Skin epidermis (tissue), 12 donors: ENCODE data around the gene ELSPBP1.
"Not testable (repeated sequence)": the region's sequence is repeated elsewhere in the genome, so short reads cannot be mapped to it uniquely, and the experiment has no call there.

Experiments used
- H3K27ac ChIP-seq, 21 experiments: fragments of 200-600 bp; sonication (generic) in 11 of 21; one replicate each; pipeline ENCODE4 v1.5.0; 2020; ENCODE audit warnings: mild to moderate bottlenecking in 3 of 21, inconsistent platforms in 2 of 21, moderate library complexity in 2 of 21
- H3K4me3 ChIP-seq, 7 experiments: fragments of 200-600 bp; sonication (generic) in 2 of 7; one replicate each; pipeline ENCODE4 v1.5.0; 2020; ENCODE audit warnings: inconsistent platforms in 2 of 7, mild to moderate bottlenecking in 2 of 7, moderate library complexity in 1 of 7

Gene ELSPBP1

DNA sequence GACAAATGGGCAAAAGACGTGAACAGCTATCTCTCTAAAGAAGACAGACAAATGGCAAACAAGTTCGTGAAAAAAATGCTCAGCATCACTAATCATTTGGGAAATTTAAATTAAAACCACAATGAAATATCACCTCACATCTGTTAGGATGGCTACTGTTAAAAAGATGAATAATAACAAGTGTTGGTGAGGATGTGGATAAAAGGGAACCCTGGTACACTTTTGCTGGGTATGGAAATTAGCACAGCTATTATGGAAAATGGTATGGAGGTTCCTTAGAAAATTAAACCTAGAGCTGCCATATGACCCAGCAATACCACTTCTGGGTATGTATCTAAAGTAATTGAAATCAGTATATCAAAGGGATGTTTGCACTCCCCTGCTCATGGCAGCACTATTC lies 42.3 kb downstream of the ELSPBP1 start:
- Histone ChIP-seq H3K27ac (no peak overlapping the region), H3K4me3 (no peak overlapping the region)

DNA sequence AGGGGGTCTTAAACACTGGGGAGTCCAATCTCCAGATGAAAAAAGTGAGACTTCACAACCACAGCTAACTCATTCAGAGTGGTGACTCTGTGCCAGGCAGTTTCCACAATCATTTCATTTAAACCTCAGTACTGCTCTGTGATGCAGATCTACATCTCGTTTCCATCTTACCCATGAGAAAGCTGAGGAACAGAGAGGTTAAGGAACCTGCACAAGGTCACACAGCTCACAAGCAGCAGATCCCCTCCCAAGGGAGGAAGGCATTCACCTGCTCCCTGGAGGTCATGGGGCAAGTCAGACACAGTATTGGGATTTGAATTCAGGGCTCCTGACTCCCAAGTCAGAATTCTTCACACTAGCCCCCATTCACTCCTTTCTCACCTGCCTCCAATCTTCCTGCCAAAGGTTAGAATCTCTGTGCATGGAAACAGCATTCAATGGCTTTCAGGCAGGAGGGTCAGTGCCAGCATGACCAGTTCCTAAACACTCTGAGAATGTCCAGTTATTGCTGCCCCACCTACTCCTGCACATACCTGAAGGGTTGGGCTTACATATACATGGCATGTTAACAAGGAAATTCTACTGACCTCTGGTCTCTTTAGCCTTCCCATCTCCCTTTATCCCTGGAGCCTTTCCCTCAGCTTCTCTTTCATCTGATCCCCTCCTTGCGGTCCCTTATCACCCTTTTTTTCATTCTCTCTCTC lies 47.6 kb downstream of the ELSPBP1 start:
- no peak overlapping the region for H3K4me3 ChIP-seq
- H3K27ac ChIP-seq = no peak overlapping the region

DNA sequence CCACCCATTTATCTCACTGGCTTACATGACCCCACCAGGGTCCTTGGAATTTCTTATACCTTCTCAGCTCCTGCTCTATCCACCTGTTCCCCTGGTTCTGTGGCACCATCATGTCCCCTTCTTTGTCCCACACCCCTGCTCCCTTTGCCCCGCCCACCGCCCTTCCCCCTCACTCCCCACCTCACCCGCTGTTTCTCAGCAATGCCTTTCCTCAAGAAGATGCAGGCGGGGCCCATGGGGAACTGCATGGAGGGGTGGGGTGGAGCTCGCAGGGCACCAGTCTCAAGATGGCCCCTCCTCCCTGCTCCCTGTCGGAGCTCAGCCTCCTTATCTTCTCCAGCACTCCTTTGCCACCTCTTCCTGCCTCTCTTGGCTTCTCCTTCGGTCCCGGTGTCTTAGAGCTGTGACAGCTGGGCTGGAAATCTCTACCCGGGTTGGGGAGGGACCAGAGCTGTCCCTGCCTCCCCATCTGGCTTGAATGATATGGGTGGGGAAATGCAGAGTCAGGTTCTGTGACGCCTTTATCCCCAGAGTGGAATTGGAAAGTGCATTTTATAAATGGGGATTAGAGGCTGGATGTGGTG lies 49.3 kb downstream of the ELSPBP1 start, which contains the start of gene CABP5:
Gene CABP5 (minus strand): TSS at position 405 of the 584 bp plus-strand sequence. CDS start 157 bp downstream, at position 248.
- H3K27ac ChIP-seq = no peak within 1 kb of the TSS
- H3K4me3 ChIP-seq = no peak within 1 kb of the TSS

DNA sequence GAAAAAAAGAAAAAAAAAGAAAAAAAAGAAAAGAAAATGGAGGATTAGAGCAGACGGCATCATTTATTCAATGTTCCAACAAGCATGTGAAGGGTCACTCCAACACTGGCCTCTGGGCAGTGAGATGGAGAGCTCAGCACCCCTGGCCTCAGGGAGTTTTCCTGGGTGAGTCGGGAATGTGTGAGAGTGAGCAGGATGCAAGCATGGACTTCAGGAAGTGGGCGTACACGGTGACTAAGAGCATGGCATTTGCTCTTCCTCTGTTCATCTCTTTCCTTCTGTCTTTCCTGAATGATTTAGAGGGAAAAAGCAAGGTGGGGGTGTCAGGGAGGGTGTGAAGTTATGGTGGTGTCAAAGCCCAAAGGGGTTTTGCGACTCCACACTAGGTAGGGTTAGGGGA lies 50.1 kb downstream of the ELSPBP1 start:
- Histone ChIP-seq H3K27ac (no peak overlapping the region), H3K4me3 (no peak overlapping the region)

DNA sequence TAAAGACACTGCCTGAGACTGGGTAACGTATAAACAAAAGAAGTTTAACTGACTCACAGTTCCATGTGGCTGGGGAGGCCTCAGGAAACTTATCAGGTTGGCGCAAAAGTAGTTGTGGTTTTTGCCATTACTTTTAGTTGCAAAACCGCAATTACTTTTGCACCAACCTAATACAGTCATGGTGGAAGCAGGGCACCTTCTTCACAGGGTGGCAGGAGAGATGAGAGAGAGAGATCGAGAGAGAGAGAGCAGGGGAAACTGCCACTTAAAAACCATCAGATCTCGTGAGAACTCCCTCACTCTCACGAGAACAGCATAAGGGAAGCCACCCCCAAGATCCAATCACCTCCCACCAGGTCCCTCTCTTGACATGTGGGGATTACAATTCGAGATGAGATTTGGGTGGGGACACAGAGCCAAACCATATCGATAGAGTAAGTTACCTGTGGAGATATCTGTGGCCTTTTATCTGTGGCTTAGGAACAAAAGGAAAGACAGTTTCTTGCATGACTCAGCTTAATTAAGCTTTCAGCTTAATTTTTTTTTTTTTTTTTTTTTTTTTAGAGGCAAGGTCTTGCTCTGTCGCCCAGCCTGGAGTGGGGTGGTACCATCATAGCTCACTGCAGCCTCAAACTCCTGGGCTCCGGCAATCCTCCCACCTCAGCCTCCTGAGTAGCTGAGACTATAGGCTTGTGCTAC lies 57.1 kb downstream of the ELSPBP1 start:
- Histone ChIP-seq H3K27ac (no peak overlapping the region), H3K4me3 (no peak overlapping the region)

DNA sequence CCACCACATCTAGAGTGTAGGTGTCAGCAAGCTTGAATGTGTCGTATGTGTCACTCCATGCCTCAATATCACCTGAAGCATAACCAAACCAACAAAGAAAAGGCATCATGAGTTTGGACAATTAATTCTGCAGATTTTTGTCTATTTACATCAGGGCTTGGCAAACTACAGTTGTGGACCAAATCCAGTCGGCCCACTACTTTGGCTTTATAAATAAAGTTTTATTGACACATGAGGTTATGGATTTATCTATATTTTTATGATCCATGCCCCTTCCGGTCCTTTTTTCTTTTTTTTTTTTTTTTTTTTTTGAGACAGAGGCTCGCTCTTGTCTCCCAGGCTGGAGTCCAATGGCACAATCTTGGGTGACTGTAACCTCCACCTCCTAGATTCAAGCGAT lies 58.6 kb downstream of the ELSPBP1 start:
- Histone ChIP-seq H3K27ac (no peak overlapping the region), H3K4me3 (no peak overlapping the region)

DNA sequence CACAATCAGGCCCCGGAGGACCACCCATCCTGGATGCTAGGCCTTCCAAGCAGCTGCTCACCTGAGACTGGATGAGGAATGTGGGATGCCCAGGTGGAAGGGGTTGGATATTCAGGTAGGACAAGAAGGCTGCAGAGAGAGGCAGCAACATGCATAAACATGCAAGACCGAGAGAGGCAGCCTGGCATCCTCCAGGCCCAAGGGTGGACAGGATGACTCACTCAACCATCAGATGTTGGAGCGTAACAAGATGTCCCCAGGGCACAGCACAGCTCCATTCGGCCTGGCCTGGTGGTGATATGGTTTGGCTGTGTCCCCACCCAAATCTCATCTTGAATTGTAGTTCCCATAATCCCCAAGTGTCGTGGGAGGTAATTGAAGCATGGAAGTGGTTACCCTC lies 59.4 kb downstream of the ELSPBP1 start:
- H3K27ac ChIP-seq = no peak overlapping the region
- no peak overlapping the region for H3K4me3 ChIP-seq

DNA sequence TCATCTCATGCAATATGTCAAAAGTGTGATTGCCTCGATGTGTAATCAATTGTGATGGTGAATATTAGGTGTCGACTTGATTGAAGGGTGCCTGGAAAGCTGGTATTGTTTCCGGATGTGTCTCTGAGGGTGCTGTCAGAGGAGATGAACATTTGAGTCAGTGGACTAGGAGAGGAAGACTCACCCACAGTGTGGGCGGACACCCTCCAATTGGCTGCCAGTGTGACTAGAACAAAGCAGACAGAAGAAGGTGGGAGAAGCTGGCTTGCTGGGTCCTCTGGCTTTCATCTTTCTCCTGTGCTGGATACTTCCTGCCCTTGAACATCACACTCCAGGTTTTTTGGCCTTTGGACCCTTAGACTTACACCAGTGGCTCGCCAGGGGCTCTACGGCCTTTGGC lies 64.9 kb downstream of the ELSPBP1 start:
- Histone ChIP-seq H3K4me3 (no peak overlapping the region), H3K27ac (no peak overlapping the region)

DNA sequence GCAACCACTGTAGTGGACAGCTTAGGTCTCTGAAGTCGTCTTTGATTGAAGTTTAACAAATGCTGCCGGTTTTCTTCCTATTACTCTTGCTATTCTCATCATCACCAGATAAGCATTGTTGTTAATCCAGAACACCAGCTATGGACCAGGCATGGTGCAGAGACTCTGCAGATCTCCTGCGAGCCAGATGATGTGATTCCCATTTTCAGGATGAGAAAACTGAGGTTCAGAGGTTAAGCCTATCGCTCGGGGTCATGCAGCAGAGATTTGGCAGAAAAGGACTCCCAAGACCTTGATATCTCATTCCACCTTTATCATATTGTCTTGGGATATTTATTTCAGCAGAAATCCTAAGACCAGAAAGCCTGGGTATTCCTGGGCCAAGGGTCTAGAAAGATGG lies 65.9 kb downstream of the ELSPBP1 start:
- H3K4me3 ChIP-seq = no peak overlapping the region

DNA sequence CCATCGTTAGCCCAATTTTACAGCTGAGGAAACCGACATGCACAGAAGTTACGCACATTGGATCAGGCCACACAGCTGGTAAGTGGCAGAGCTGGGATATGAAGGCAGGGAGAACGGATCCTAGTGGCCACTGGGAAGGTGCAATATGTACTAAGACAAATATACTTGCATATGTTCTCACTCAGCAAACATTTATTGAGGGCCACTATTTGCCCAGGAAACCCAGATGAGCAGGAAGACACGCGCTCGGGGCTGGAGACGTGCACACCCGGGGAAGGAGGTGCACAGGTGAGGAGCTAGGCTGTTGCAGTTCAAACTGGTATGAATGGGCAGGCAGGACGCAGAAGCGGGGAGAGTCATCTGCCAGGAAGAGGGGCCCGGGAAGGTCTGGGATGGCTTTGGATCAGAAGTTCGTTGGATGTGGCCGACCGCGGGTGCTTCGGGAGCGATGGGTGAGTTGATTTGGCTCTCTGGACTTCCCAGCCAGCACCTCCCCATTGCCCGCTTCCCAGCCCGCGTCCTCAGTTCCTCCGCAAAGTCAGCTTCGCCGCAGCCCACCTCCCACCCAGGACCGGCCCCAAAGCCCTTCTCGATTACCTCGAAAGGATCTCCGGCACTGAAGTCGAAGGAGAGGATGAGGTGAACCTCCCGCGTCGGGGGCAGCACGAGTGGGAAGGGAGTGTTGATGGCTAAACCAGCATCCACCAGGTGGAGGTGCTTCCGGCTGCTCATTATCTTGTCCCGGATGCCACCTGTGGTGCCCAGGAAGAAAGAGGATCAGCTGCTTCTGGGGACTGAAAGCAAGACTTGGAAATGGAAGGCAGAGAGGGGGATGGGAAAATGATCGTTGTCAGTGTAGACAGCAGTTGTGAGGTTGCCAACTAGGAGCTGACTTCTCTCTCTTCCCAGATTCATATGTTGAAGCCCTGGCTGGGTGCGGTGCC lies 67.2 kb downstream of the ELSPBP1 start:
- Histone ChIP-seq H3K27ac (no peak overlapping the region), H3K4me3 (no peak overlapping the region)

More for the DNA sequence above, 65.9 kb downstream of the ELSPBP1 start:
- no peak overlapping the region for H3K27ac ChIP-seq

DNA sequence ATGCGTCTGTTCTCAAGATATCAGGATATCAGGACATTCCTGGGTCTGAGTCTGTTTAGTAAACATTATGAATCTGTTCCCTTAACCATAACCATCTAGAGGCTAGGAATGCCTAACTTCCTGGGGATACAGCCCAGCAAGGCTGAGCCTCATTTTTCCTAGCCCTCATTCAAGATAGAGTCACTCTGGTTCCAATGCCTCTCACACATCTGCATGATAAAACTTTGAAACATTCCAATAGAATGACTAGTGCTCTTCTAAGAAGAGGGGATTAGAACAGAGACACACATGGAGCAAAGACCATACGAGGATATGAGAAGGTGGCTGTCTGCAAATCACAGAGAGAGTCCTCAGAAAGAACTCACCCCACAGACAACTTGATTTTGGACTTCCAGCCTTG lies 70.1 kb downstream of the ELSPBP1 start:
- no peak overlapping the region for H3K27ac ChIP-seq
- H3K4me3 ChIP-seq = no peak overlapping the region

DNA sequence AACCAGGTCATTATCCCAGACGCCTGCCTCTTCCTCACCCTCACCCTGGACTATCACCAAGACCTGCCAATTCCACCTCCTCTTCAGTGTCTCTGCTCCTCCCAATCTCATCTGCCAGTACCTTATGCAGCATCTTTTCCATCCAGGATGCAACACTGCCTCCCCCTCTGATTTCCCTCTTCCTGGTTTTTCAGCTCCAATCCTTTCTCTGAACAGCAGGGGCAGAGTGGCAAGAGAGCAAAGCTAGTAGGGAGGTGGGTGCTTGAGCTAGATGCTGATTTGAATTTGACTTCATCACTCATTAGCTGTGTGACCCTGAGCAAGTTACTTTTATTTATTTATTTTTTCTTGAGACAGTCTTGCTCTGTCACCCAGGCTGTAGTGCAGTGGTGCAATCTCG lies 75.0 kb downstream of the ELSPBP1 start:
- Histone ChIP-seq H3K27ac (no peak overlapping the region), H3K4me3 (no peak overlapping the region)

DNA sequence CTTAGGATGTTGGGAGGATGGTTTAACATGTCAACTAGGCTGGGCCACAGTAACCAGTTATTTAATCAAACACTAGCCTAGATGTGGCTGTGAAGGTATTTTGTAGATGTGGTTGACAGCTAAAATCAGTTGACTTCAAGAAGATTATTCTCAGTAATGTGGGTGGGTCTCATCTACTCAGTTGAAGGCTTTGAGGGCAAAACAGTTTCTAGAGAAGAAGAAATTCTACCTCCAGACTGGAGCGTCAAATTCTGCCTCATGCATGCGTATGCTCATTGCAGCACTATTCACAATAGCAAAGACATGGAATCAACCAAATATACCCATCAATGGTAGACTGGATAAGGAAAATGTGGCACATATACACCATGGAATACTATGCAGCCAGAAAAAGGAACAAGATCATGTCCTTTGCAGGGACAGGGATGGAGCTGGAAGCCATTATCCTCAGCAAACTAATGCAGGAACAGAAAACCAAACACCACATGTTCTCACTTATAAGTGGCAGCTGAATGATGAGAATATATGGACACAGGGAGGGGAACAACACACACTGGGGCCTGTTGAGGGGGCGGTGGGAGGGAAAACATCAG lies 75.8 kb downstream of the ELSPBP1 start:
- H3K27ac ChIP-seq, H3K4me3 ChIP-seq: not testable (repeated sequence)
